ENCODE results near the gene CCNL2. TPM values are rescaled to one million over a fixed set of nuclear protein-coding genes. Genes with fewer than 3 reads are reported as not detected.
"Not testable (repeated sequence)": the region's sequence is repeated elsewhere in the genome, so short reads cannot be mapped to it uniquely, and the experiment has no call there.

CCNL2 gene
- total and polyA plus RNA-seq, 4 experiments from 2014 or later: 18.3 to 394 (median 212) TPM

DNA sequence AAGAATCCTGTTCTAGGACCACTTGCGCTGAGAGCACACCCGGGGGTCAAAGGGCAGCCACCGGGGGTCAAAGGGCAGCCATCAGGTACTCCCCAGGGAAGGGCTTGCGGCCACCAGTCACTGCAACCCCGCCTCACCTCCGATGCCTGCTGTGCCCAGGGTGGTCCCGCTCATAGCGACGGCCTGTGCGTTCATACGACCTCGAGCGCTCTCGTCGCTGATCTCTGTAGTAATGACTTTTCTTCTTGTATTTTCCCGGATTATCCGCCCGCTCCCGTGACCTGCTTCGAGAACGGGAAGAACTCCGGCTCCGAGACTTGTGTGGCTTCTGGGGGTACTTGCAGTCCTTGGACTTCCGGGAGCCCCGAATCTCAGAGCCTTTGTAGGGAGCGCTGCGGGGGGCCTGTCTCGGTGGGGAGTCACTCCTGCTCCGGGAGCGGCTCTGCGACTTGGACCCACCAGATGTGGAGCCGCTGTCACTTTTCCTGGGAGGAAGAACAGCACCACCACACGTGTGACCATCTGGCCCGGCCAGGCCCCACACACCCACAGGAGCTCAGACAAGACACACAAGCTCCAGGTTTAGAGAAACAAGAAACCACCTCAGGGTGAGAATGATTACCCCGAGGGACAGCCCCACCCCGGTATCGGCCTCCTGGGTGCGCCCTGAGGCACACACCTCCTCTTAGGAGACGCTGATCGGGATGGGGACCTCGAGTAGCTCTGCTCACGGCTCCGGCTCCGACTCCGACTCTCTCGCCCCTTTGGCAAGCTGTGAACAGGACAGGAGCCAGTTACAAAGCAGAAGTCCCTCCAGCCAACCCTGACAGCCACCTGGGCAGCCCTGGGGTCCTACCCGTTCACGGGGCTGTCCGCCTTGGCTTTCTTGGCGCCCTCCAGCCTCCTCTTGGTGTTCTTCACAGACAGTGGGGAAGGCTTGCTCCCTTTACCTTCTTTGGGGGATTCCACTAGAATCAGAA, 11.7 kb downstream of the CCNL2 start:
- Histone ChIP-seq H3K4me1 (ENCODE audit: insufficient read depth, low read length) (no peaks in the 10 kb centered on the region), H3K9me3 (ENCODE audit: control insufficient read depth in 1 of 2, low read length in 2 of 2) (no peaks in the 10 kb centered on the region), H3K4me3 (ENCODE audit: low read length in 2 of 2) (no peak overlapping the region), H3K36me3 (ENCODE audit: insufficient read depth, low read length) (peaks cover 64% of the 10 kb centered on the region), H3K27ac (ENCODE audit: low read depth, low read length) (no peak overlapping the region), H3K27me3 (ENCODE audit: insufficient read depth, low read length) (no peaks in the 10 kb centered on the region)
- no peak for DNase-seq
- Mint-ChIP-seq H3K27ac (no peak overlapping the region), H3K4me3 (no peak overlapping the region), H3K4me1 (peaks cover 0 to 3% (median under 1%) of the 10 kb centered on the region in 4 donors), H3K36me3 (peaks cover 39 to 55% of the 10 kb centered on the region in 2 donors), H3K9me3 (no peaks in the 10 kb centered on the region), H3K27me3 (no peaks in the 10 kb centered on the region)
- CTCF ChIA-PET (ENCODE audit: partially characterized antibody): interaction anchor here (1.0 kb wide), 1 partner anchor 16 kb away, joined by 3 read pairs; no protein-coding TSS in a partner anchor
- intact Hi-C loops (cut with micrococcal nuclease): no loop called here
- POLR2A ChIA-PET (ENCODE audit: partially characterized antibody): interaction anchor here (0.6 to 4.8 kb wide), 5 partner anchors 9 to 224 kb away, joined by 3 to 20 read pairs (median 4); partner anchors contain the start of genes AURKAIP1 and CCNL2

DNA sequence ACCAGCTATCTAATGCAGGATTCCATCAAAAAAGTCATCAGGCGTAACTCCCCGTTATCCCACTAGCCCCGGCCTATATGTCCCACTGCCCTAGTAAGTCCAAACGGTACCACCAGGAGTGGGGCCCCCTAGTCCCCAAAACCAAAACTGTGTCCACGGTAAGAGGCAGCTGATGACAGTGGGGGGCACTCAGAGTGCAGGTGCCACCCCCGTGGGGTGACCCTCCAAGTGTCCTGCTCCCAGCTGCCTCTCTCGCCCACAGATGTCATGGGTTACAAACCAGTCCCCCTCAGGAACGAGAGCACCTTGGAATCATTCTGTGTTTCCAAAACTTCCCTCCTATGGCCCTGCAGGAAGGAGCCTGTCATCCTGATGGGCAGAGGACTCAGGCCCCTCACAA, 13.2 kb downstream of the CCNL2 start:
- Mint-ChIP-seq H3K9me3 (no peaks in the 10 kb centered on the region), H3K27me3 (no peaks in the 10 kb centered on the region), H3K4me1 (peaks cover 0 to 1% (median 0%) of the 10 kb centered on the region in 4 donors), H3K4me3 (no peak overlapping the region), H3K36me3 (peaks cover 30 to 41% of the 10 kb centered on the region in 2 donors), H3K27ac (peak overlapping the region in 1 of 7 donors; percentile 55)
- ChIA-PET CTCF (ENCODE audit: partially characterized antibody) (interaction anchor here (1.0 kb wide), 1 partner anchor 14 kb away, joined by 3 read pairs; no protein-coding TSS in a partner anchor), POLR2A (ENCODE audit: partially characterized antibody) (interaction anchor here (0.8 to 4.8 kb wide), 3 partner anchors 10 to 14 kb away, joined by 3 to 20 read pairs (median 3); partner anchors contain the start of genes AURKAIP1 and CCNL2)
- intact Hi-C loops (cut with micrococcal nuclease): no loop called here
- Histone ChIP-seq H3K27ac (ENCODE audit: low read depth, low read length) (no peak overlapping the region), H3K9me3 (ENCODE audit: control insufficient read depth in 1 of 2, low read length in 2 of 2) (no peaks in the 10 kb centered on the region), H3K4me3 (ENCODE audit: low read length in 2 of 2) (no peak overlapping the region), H3K27me3 (ENCODE audit: insufficient read depth, low read length) (no peaks in the 10 kb centered on the region), H3K36me3 (ENCODE audit: insufficient read depth, low read length) (peaks cover 50% of the 10 kb centered on the region), H3K4me1 (ENCODE audit: insufficient read depth, low read length) (no peaks in the 10 kb centered on the region)
- DNase-seq: no peak

DNA sequence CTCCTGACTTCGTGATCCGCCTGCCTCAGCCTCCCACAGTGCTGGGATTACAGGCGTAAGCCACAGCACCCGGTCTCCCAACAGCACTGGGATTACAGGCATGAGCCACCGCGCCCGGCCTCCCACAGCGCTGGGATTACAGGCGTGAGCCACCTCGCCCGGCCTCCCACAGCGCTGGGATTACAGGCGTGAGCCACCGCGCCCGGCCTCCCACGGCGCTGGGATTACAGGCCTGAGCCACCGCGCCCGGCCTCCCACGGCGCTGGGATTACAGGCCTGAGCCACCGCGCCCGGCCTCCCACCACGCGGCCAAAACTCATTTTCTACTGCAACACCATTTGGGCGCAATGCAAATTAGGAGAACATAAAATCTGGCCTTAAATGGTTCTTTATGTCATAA, 13.8 kb downstream of the CCNL2 start:
- H3K4me1 Mint-ChIP-seq; H3K9me3 Mint-ChIP-seq; H3K27me3 ChIP-seq (ENCODE audit: insufficient read depth, low read length); H3K9me3 ChIP-seq (ENCODE audit: control insufficient read depth in 1 of 2, low read length in 2 of 2); intact Hi-C loops (cut with micrococcal nuclease); H3K4me3 ChIP-seq (ENCODE audit: low read length in 2 of 2); H3K27me3 Mint-ChIP-seq; H3K4me3 Mint-ChIP-seq; H3K27ac Mint-ChIP-seq; DNase-seq; H3K4me1 ChIP-seq (ENCODE audit: insufficient read depth, low read length); H3K27ac ChIP-seq (ENCODE audit: low read depth, low read length): not testable (repeated sequence)
- ChIA-PET POLR2A (ENCODE audit: partially characterized antibody) (interaction anchor here (0.8 to 4.8 kb wide), 2 partner anchors 10 to 14 kb away, joined by 3 to 20 read pairs; partner anchors contain the start of genes AURKAIP1 and CCNL2), CTCF (ENCODE audit: partially characterized antibody) (interaction anchor here (1.5 kb wide), 1 partner anchor 14 kb away, joined by 6 read pairs; no protein-coding TSS in a partner anchor)
- peaks cover 44% of the 10 kb centered on the region for H3K36me3 ChIP-seq (ENCODE audit: insufficient read depth, low read length)
- peaks cover 24 to 35% of the 10 kb centered on the region in 2 donors for H3K36me3 Mint-ChIP-seq

DNA sequence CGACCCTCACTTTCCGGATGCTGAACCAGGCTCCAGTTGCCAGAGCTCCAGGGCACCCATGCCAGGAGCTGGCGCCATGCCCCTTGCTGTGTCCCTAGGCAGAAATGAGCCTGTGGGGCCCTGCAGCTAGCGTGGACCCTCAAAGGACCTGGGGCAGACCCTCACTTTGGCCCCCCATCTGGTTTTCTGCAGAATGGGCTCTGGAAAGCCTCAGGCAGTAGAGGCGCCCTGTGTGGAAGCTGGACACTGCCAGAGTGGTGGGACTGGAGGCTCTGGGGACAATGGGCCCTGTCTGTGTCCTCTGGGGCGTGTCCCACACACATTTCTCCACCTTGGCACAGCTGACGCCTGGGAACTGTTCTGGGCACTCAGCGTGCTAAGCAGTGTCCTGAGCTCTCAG, 17.8 kb downstream of the CCNL2 start:
- ChIA-PET CTCF (ENCODE audit: partially characterized antibody) (no interaction called here), POLR2A (ENCODE audit: partially characterized antibody) (interaction anchor here (0.7 to 1.0 kb wide), 2 partner anchors 9 to 18 kb away, joined by 3 read pairs; partner anchors contain the start of gene CCNL2)
- Histone ChIP-seq H3K4me3 (ENCODE audit: low read length in 2 of 2) (no peak overlapping the region), H3K36me3 (ENCODE audit: insufficient read depth, low read length) (peaks cover 7% of the 10 kb centered on the region), H3K4me1 (ENCODE audit: insufficient read depth, low read length) (peaks cover under 1% of the 10 kb centered on the region), H3K27me3 (ENCODE audit: insufficient read depth, low read length) (no peaks in the 10 kb centered on the region), H3K9me3 (ENCODE audit: control insufficient read depth in 1 of 2, low read length in 2 of 2) (no peaks in the 10 kb centered on the region), H3K27ac (ENCODE audit: low read depth, low read length) (no peak overlapping the region)
- Mint-ChIP-seq H3K27me3 (no peaks in the 10 kb centered on the region), H3K27ac (no peak overlapping the region), H3K4me3 (no peak overlapping the region), H3K4me1 (peaks cover 0 to under 1% (median 0%) of the 10 kb centered on the region in 4 donors), H3K9me3 (no peaks in the 10 kb centered on the region), H3K36me3 (peaks cover 3 to 7% of the 10 kb centered on the region in 2 donors)
- no peak for DNase-seq
- intact Hi-C loops (cut with micrococcal nuclease): no loop called here

DNA sequence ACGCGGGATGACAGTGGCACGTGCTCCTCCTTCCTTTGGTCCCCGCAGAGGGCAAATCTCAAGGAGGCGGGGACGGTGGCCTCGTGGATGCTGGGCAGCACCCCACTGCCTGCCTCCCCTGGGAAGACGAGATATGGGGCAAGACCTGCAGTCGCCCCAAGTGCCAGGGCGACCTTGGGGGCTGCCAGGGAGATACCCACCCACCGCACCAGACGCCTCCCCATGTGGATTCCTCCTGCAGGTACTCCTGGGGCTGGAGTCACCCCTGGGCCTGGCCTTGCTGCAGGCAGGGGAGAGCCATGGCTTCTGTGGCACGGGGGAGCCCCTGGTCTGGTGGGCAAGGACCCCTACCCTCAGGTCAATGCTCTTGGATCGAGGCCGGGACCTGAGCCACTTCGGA, 18.3 kb downstream of the CCNL2 start:
- Mint-ChIP-seq H3K4me3 (no peak overlapping the region), H3K9me3 (no peaks in the 10 kb centered on the region), H3K36me3 (peaks cover 0 to 3% of the 10 kb centered on the region in 2 donors), H3K27me3 (no peaks in the 10 kb centered on the region), H3K4me1 (peaks cover 0 to 4% (median 0%) of the 10 kb centered on the region in 4 donors), H3K27ac (no peak overlapping the region)
- Histone ChIP-seq H3K9me3 (ENCODE audit: control insufficient read depth in 1 of 2, low read length in 2 of 2) (no peaks in the 10 kb centered on the region), H3K4me1 (ENCODE audit: insufficient read depth, low read length) (peaks cover 5% of the 10 kb centered on the region), H3K27me3 (ENCODE audit: insufficient read depth, low read length) (no peaks in the 10 kb centered on the region), H3K4me3 (ENCODE audit: low read length in 2 of 2) (no peak overlapping the region), H3K27ac (ENCODE audit: low read depth, low read length) (no peak overlapping the region), H3K36me3 (ENCODE audit: insufficient read depth, low read length) (peaks cover 2% of the 10 kb centered on the region)
- DNase-seq: no peak
- intact Hi-C loops (cut with micrococcal nuclease): no loop called here
- POLR2A ChIA-PET (ENCODE audit: partially characterized antibody): interaction anchor here (1.0 kb wide), 1 partner anchor 10 kb away, joined by 3 read pairs; no protein-coding TSS in a partner anchor
- CTCF ChIA-PET (ENCODE audit: partially characterized antibody): no interaction called here

DNA sequence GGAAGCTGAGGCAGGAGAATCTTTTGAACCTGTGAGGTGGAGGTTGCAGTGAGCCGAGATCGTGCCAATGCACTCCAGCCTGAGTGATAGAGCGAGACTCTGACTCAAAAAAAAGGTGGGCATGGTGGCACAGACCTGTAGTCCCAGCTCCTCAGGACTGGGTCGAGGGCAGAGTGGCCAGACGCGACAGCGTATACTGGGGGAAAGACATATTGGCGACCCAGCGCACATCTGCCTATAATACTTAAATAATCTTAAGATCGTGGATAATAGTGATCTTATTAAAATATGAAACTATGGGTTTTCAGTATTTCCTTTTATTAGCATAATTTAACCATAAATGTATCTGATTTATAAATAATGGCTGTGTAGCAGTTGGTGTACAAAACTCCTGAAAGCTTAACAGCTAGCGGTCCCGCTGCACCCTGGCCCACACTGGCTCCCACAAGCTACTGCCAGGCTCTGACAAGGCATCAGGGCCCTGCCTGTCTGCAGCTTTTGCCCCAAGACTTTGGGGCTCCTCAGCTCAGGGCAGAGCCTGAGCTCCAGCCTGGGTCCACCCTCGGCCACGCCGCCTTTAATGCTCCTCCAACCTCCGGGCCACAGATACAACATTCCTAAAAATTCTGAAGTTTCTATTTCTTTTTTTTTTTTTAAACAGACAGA, 21.5 kb downstream of the CCNL2 start:
- Mint-ChIP-seq H3K27me3 (no peaks in the 10 kb centered on the region), H3K4me1 (peaks cover 5 to 25% (median 12%) of the 10 kb centered on the region in 4 donors), H3K9me3 (no peaks in the 10 kb centered on the region), H3K36me3 (peaks cover 0 to 12% of the 10 kb centered on the region in 2 donors), H3K27ac (no peak overlapping the region), H3K4me3 (no peak overlapping the region)
- Histone ChIP-seq H3K4me3 (ENCODE audit: low read length in 2 of 2) (no peak overlapping the region), H3K9me3 (ENCODE audit: control insufficient read depth in 1 of 2, low read length in 2 of 2) (no peaks in the 10 kb centered on the region), H3K27ac (ENCODE audit: low read depth, low read length) (no peak overlapping the region), H3K4me1 (ENCODE audit: insufficient read depth, low read length) (peaks cover 24% of the 10 kb centered on the region), H3K36me3 (ENCODE audit: insufficient read depth, low read length) (no peaks in the 10 kb centered on the region), H3K27me3 (ENCODE audit: insufficient read depth, low read length) (no peaks in the 10 kb centered on the region)
- CTCF ChIA-PET (ENCODE audit: partially characterized antibody): no interaction called here
- POLR2A ChIA-PET (ENCODE audit: partially characterized antibody): interaction anchor here (0.6 to 10.2 kb wide), 6 partner anchors 12 to 545 kb away, joined by 3 to 149 read pairs (median 4); partner anchors contain the start of genes CCNL2, MRPL20, TAS1R3 and TTLL10
- DNase-seq: no peak
- intact Hi-C loops (cut with micrococcal nuclease): no loop called here
